H9 (cell line): ENCODE measurements around the gene HMGXB4. TPM values are rescaled to one million over a fixed set of nuclear protein-coding genes. Genes with fewer than 3 reads are reported as not detected.

ENCODE experiments used
- DNase-seq: peaks from one replicate; pipeline ENCODE4 v3.0.0-alpha.2; 2017
- H2AFZ ChIP-seq: one replicate; pipeline ENCODE4 v1.6.1; 2013; ENCODE audit warnings: mild to moderate bottlenecking, low read length, control low read depth, moderate library complexity
- H2AK5ac ChIP-seq: 2 replicates; pipeline ENCODE4 v1.6.1; 2013; ENCODE audit warnings: low read length, control low read depth, mixed read lengths; ENCODE audit not compliant: insufficient read length
- H2BK120ac ChIP-seq: one replicate; pipeline ENCODE4 v1.6.1; 2013; ENCODE audit warnings: low read depth, mild to moderate bottlenecking, low read length, control low read depth, inconsistent platforms; ENCODE audit not compliant: poor library complexity, severe bottlenecking
- H2BK12ac ChIP-seq: 2 replicates; pipeline ENCODE4 v1.6.1; 2013; ENCODE audit warnings: low read length, control low read depth, mixed read lengths, low read depth; ENCODE audit not compliant: insufficient read length
- H2BK15ac ChIP-seq: 2 replicates; pipeline ENCODE4 v1.6.1; 2013; ENCODE audit warnings: low read depth, low read length, control low read depth
- H2BK20ac ChIP-seq: one replicate; pipeline ENCODE4 v1.6.1; 2013; ENCODE audit warnings: low read depth, mild to moderate bottlenecking, low read length, control low read depth, inconsistent platforms; ENCODE audit not compliant: poor library complexity, severe bottlenecking
- H2BK5ac ChIP-seq: 2 replicates; pipeline ENCODE4 v1.6.1; 2013; ENCODE audit warnings: low read length, control low read depth, mixed read lengths; ENCODE audit not compliant: insufficient read length
- H3K14ac ChIP-seq: 2 replicates; pipeline ENCODE4 v1.6.1; 2013; ENCODE audit warnings: low read length, control low read depth; ENCODE audit not compliant: insufficient read depth
- H3K18ac ChIP-seq: 2 replicates; pipeline ENCODE4 v1.6.1; 2013; ENCODE audit warnings: low read depth, mild to moderate bottlenecking, mixed read lengths, low read length, control low read depth; ENCODE audit not compliant: insufficient read length
- H3K23ac ChIP-seq: 2 replicates; pipeline ENCODE4 v1.6.1; 2013; ENCODE audit warnings: low read length, control low read depth, mixed read lengths, low read depth; ENCODE audit not compliant: insufficient read length
- H3K23me2 ChIP-seq: 2 replicates; pipeline ENCODE4 v1.6.1; 2013; ENCODE audit warnings: low read depth, mild to moderate bottlenecking, mixed read lengths, low read length, control low read depth; ENCODE audit not compliant: insufficient read length, poor library complexity, severe bottlenecking
- H3K27ac ChIP-seq: 2 replicates; pipeline ENCODE4 v1.5.1; 2013; ENCODE audit warnings: low read length, control low read depth, mixed read lengths, low read depth; ENCODE audit not compliant: insufficient read length
- H3K27me3 ChIP-seq: 2 replicates; pipeline ENCODE4 v1.6.1; 2013; ENCODE audit warnings: low read length, control low read depth, inconsistent platforms; ENCODE audit not compliant: insufficient read depth
- H3K4ac ChIP-seq: 2 replicates; pipeline ENCODE4 v1.6.1; 2013; ENCODE audit warnings: low read depth, mild to moderate bottlenecking, control low read depth, inconsistent platforms, low read length, moderate library complexity
- H3K4me1 ChIP-seq: 2 replicates; pipeline ENCODE4 v1.6.1; 2013; ENCODE audit warnings: low read length, control low read depth, inconsistent platforms; ENCODE audit not compliant: insufficient read depth
- H3K4me2 ChIP-seq: 2 replicates; pipeline ENCODE4 v1.6.1; 2013; ENCODE audit warnings: low read length, control low read depth, mixed read lengths; ENCODE audit not compliant: insufficient read length, insufficient read depth
- H3K56ac ChIP-seq: 2 replicates; pipeline ENCODE4 v1.6.1; 2013; ENCODE audit warnings: low read depth, mild to moderate bottlenecking, mixed read lengths, low read length, control low read depth; ENCODE audit not compliant: insufficient read length
- H3K79me1 ChIP-seq: 2 replicates; pipeline ENCODE4 v1.6.1; 2013; ENCODE audit warnings: low read depth, mild to moderate bottlenecking, moderate library complexity, low read length, control low read depth, inconsistent platforms; ENCODE audit not compliant: insufficient read depth, poor library complexity, severe bottlenecking
- H3K79me2 ChIP-seq: 2 replicates; pipeline ENCODE4 v1.6.1; 2013; ENCODE audit warnings: low read length, control low read depth, inconsistent platforms; ENCODE audit not compliant: insufficient read depth
- H3K9ac ChIP-seq: 2 replicates; pipeline ENCODE4 v1.6.1; 2013; ENCODE audit warnings: low read length, control low read depth, mixed read lengths; ENCODE audit not compliant: insufficient read length; ENCODE audit errors: extremely low read depth
- H3K9me3 ChIP-seq: one replicate; pipeline ENCODE4 v1.6.1; 2013; ENCODE audit warnings: low read depth, low read length, inconsistent platforms; ENCODE audit not compliant: control insufficient read depth
- H3T11ph ChIP-seq: one replicate; pipeline ENCODE4 v1.6.1; 2013; ENCODE audit warnings: mild to moderate bottlenecking, low read length, control low read depth, inconsistent platforms
- H4K20me1 ChIP-seq: one replicate; pipeline ENCODE4 v1.6.1; 2013; ENCODE audit not compliant: control insufficient read depth, insufficient read length, insufficient read depth
- H4K5ac ChIP-seq: 2 replicates; pipeline ENCODE4 v1.6.1; 2013; ENCODE audit warnings: low read depth, mild to moderate bottlenecking, mixed read lengths, low read length, control low read depth; ENCODE audit not compliant: insufficient read length
- H4K8ac ChIP-seq: replicated peaks from 2 replicates; pipeline ENCODE4 v1.6.1; 2013; ENCODE audit warnings: low read length, control low read depth, mixed read lengths, low read depth; ENCODE audit not compliant: insufficient read length
- H4K91ac ChIP-seq: 2 replicates; pipeline ENCODE4 v1.6.1; 2013; ENCODE audit warnings: low read depth, mild to moderate bottlenecking, moderate library complexity, mixed read lengths, low read length, control low read depth; ENCODE audit not compliant: insufficient read length
- H3K27ac Mint-ChIP-seq, 3 experiments: 2 replicates in 2 of 3; 3 replicates in 1 of 3; pipeline ENCODE4 v1.8.0; 2020 to 2021; ENCODE audit warnings: mixed read lengths in 3 of 3, mild to moderate bottlenecking in 1 of 3, moderate library complexity in 1 of 3
- H3K27me3 Mint-ChIP-seq: 2 replicates; pipeline ENCODE4 v1.8.0; 2021; ENCODE audit warnings: low read depth, mild to moderate bottlenecking, moderate library complexity, mixed read lengths
- H3K36me3 Mint-ChIP-seq, 3 experiments: 2 replicates in 2 of 3; 3 replicates in 1 of 3; pipeline ENCODE4 v1.8.0; 2020 to 2021; ENCODE audit warnings: low read depth in 3 of 3, mixed read lengths in 3 of 3; ENCODE audit not compliant: insufficient read depth in 1 of 3
- H3K4me1 Mint-ChIP-seq, 2 experiments: 2 replicates each; pipeline ENCODE4 v1.8.0; 2020; ENCODE audit warnings: mixed read lengths in 2 of 2
- H3K4me3 Mint-ChIP-seq, 2 experiments: 2 replicates in 1 of 2; 3 replicates in 1 of 2; pipeline ENCODE4 v1.8.0; 2020 to 2021; ENCODE audit warnings: mild to moderate bottlenecking in 2 of 2, mixed read lengths in 2 of 2, moderate library complexity in 1 of 2
- H3K9me3 Mint-ChIP-seq, 2 experiments: 2 replicates in 1 of 2; 3 replicates in 1 of 2; pipeline ENCODE4 v1.8.0; 2020; ENCODE audit warnings: mild to moderate bottlenecking in 2 of 2, mixed read lengths in 2 of 2, moderate library complexity in 1 of 2
- WGBS: extraction: QIAGEN DNeasy Blood & Tissue Kit; methylation state at CpG from one replicate; pipeline ENCODE4 v1.1.7; 2013; ENCODE audit warnings: missing lambda C conversion rate, low lambda C conversion rate, mixed read lengths; ENCODE audit not compliant: insufficient read length; ENCODE audit errors: extremely low coverage; 5-methylcytosine and 5-hydroxymethylcytosine counted together
- total RNA-seq: library from RNA; stranded (reverse); gene quantifications from 2 replicates; pipeline ENCODE4 v1.2.1, GENCODE V29; 2021
- TF ChIP-seq, protein P1 (sequence below): fragments of 200-600 bp; sonication (generic); conservative IDR thresholded peaks from 3 replicates; pipeline ENCODE4 v1.8.0; 2021; ENCODE audit warnings: antibody characterized with exemption, mild to moderate bottlenecking

Gene HMGXB4
- total RNA-seq, 1 experiment from 2014 or later, result 33.5 TPM

DNA sequence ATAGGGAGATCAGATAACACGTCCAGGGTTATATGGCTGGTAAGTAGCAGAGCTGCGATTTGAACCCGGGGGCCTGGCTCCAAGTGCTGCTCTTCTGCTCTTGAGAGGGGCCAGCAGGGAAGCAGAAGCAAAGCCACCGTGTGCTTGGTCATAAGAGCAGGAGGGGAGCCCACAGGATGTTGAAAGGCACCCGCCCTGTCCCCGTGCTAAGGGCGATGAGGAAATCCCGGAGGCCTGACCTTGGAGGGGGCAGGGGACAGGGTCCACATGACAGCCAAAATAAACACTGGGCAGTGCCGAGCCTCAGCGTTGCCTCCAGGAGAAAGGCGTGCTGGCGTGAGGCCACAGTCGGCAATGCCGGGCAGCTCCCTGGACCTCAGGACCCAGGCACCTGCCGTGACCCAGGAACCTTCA is 71.2 kb downstream of the HMGXB4 start:
- H3K4me3 Mint-ChIP-seq, result no peak overlapping the region
- no peak overlapping the region for H4K8ac ChIP-seq
- no peaks in the 10 kb centered on the region for H3K4me1 ChIP-seq
- no peak overlapping the region for H2BK120ac ChIP-seq
- TF ChIP-seq, protein P1, sequence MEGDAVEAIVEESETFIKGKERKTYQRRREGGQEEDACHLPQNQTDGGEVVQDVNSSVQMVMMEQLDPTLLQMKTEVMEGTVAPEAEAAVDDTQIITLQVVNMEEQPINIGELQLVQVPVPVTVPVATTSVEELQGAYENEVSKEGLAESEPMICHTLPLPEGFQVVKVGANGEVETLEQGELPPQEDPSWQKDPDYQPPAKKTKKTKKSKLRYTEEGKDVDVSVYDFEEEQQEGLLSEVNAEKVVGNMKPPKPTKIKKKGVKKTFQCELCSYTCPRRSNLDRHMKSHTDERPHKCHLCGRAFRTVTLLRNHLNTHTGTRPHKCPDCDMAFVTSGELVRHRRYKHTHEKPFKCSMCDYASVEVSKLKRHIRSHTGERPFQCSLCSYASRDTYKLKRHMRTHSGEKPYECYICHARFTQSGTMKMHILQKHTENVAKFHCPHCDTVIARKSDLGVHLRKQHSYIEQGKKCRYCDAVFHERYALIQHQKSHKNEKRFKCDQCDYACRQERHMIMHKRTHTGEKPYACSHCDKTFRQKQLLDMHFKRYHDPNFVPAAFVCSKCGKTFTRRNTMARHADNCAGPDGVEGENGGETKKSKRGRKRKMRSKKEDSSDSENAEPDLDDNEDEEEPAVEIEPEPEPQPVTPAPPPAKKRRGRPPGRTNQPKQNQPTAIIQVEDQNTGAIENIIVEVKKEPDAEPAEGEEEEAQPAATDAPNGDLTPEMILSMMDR, result no peak
- no peak overlapping the region for H2BK12ac ChIP-seq
- H3K27me3 ChIP-seq, result no peaks in the 10 kb centered on the region
- no peak overlapping the region for H2BK15ac ChIP-seq
- H3T11ph ChIP-seq, result no peak overlapping the region
- no peak overlapping the region for H3K27ac ChIP-seq
- H2BK5ac ChIP-seq, result no peak overlapping the region
- H2AK5ac ChIP-seq, result no peak overlapping the region
- WGBS, result no CpG with 5 or more reads among the region's 15 CpGs
- H3K79me1 ChIP-seq, result no peaks in the 10 kb centered on the region
- no peak overlapping the region for H3K27ac Mint-ChIP-seq
- no peaks in the 10 kb centered on the region for H3K9me3 Mint-ChIP-seq
- peaks cover 18 to 48% (median 43%) of the 10 kb centered on the region in 3 experiments; a peak in 6 of 7 replicates for H3K36me3 Mint-ChIP-seq
- no peak overlapping the region for H3K9ac ChIP-seq
- H3K27me3 Mint-ChIP-seq, result no peaks in the 10 kb centered on the region
- no peak overlapping the region for H4K91ac ChIP-seq
- H3K23me2 ChIP-seq, result no peaks in the 10 kb centered on the region
- no peaks in the 10 kb centered on the region for H3K4me1 Mint-ChIP-seq
- H2AFZ ChIP-seq, result no peak overlapping the region
- H3K79me2 ChIP-seq, result no peaks in the 10 kb centered on the region
- no peak overlapping the region for H4K5ac ChIP-seq
- H3K56ac ChIP-seq, result no peak overlapping the region
- no peak overlapping the region for H3K14ac ChIP-seq
- no peak overlapping the region for H3K4ac ChIP-seq
- H3K18ac ChIP-seq, result no peak overlapping the region
- H3K9me3 ChIP-seq, result no peaks in the 10 kb centered on the region
- no peak overlapping the region for H2BK20ac ChIP-seq
- H3K4me2 ChIP-seq, result no peak overlapping the region
- no peak for DNase-seq
- H3K23ac ChIP-seq, result no peak overlapping the region
- no peaks in the 10 kb centered on the region for H4K20me1 ChIP-seq
